ENCODE data around the gene RAB11FIP5.

GRCh38 chr2:73050121-73050545 lies 62.6 kb downstream of the RAB11FIP5 start:
- TF ChIP-seq CTCF (IDR thresholded peaks at IDR 0.05 in 2 of 3, conservative IDR thresholded peaks at IDR 0.05 in 1 of 3; ENCODE audit: borderline replicate concordance in 1 of 3, insufficient read depth in 1 of 3, low read depth in 2 of 3, low read length in 2 of 3) (no peak), RAD21 (IDR thresholded peaks at IDR 0.05; ENCODE audit: low read depth) (no peak), POLR2AphosphoS5 (IDR thresholded peaks at IDR 0.05; ENCODE audit: low read depth, low read length) (no peak), EZH2phosphoT487 (IDR thresholded peaks at IDR 0.05; ENCODE audit: borderline replicate concordance) (no peak), SIN3A (IDR thresholded peaks at IDR 0.05; ENCODE audit: low read depth) (no peak), ZFX (IDR thresholded peaks at IDR 0.05) (no peak), SP1 (IDR thresholded peaks at IDR 0.05; ENCODE audit: low read depth) (no peak), POLR2A (IDR thresholded peaks at IDR 0.05; ENCODE audit: borderline replicate concordance, extremely low read depth, insufficient read depth, insufficient read length) (no peak), FOSL1 (IDR thresholded peaks at IDR 0.05; ENCODE audit: low read depth) (no peak), EZH2 (IDR thresholded peaks at IDR 0.05) (no peak), YY1 (IDR thresholded peaks at IDR 0.05; ENCODE audit: extremely low read depth, insufficient replicate concordance, low read depth, low read length) (no peak), MAX (IDR thresholded peaks at IDR 0.05) (no peak), EGR1 (IDR thresholded peaks at IDR 0.05; ENCODE audit: low read depth) (no peak), ZNF274 (IDR thresholded peaks at IDR 0.05; ENCODE audit: low read depth, low read length) (no peak)

Measured in HCT116 (cell line).